NCI-H774 (cell line): ENCODE data around the gene AKAP6.

Experiments
- DNase-seq: peaks from one replicate; lab custom pipeline; 2025; lab: John Stamatoyannopoulos, UW

AKAP6 gene

GRCh38 chr14:32332415-32333316 lies 3.6 kb downstream of the AKAP6 start:
- DNase-seq: no peak

DNA sequence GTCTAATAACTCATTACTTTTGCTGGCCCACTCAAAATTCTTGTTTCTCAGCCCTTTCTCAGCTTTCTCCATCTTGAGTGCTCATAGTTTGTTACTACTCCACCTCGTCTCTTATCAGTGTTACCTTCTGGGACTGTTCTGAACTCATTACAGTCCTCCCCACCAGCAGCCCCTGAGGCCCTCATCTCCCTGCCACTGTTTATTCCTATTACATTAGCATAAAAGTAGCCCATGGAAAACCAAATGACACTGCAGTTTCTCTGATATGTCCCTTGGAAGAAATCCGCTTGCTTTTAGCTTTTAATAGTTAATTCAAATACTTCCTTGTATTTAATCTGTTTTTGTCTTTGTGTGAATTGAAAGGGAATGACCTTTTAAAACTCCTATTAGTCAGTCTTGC lies 7.6 kb downstream of the AKAP6 start:
- DNase-seq: no peak

GRCh38 chr14:32337759-32338158 lies 8.7 kb downstream of the AKAP6 start:
- DNase-seq: no peak

DNA sequence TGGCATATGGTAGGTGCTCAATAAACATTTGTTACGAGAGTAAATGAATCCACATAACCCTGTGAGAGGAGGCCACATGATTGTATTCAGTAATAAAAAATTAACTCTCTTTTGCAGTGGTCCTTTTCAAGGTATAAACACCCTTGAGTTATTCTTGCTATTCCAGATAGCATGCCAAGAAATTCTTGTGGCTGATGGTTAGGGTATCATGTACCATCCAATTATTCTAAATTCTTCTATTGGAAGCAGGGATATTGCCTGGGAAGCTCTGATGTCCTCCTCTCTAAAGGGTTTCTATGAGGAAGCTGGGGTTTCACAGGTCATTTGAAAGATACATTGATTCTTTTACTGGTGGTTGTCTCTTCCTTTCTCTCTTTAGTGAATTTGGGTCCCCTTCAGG lies 10.1 kb downstream of the AKAP6 start:
- DNase-seq: no peak

DNA sequence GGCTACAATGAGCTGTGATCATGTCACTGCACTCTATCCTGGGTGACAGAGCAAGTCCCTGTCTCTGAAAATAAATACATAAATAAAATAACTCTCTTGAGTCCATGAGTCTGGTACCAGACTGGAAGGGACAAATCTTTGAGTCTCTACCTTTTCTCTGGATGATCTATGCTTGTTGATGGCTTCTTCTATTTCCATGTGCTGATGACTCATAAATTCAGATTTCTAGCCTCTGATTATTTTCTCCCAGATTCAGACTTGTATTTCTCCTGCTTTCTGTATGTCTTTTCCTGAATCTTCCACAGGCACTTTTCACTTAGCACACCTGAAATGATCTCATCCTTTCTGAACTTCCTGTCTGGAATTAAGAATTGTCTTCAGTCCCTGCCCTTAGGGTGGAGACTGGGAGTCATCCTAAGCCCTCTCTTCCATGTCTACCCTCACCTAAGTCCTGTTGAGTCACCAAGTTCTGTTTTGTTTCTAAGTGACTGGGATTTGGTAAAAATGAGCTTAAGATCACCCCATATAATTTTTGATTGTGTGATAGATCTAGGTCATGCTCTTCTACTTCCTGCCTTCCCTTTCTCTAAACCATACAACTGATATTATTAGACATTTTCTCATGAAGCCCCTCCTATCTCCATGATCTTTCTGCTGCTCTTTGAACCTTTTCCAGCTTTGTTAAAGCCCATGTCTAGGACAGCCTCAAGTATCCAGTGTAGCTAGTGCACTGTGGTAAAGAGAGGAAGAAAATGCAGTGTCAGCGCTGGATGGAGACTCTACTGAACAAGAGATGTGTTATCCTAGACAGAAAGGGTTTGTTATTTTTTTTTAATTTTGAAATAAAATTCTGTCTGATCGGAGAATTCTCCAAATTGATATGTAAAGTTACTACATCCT lies 13.1 kb downstream of the AKAP6 start:
- DNase-seq: no peak

DNA sequence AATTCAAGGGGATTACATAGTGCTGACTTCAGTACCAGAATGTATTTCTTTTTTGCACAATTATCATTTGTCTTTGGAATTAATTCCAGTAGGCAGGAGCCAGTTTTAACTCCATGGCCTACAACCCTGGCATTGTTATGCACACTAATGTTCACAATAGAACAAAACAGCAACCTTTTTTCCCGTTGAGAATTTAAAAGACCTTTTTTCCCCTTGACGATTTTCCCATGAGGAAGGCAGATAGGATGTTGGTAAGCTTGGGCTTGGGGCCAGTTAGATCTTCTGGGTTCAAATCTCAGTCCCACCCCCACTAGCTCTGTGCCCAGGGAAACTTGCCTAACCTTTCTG lies 13.7 kb downstream of the AKAP6 start:
- no peak for DNase-seq

DNA sequence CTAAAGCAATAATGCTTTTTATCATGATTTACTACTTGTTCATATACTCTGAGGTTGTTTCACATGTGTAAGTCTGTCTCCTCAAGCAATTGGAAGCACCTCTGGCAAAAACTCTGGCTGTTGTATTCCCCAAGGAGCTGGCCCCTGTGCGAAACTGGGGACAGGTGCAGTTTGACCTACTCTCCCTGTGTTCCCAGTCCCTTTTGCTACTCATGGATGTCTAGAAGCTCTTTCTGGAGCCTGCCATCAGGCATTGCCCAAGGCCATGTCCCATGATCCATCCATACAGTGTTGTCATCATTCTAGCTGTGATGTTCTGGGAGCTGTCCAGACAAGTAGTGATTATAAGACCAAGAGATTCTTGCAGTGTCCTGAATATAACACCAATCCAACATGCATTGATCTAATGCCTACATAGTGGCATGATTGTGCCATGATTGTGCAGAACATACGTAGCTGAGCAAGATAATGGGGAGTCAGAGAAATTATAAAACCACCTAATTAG lies 14.9 kb downstream of the AKAP6 start:
- DNase-seq: no peak

DNA sequence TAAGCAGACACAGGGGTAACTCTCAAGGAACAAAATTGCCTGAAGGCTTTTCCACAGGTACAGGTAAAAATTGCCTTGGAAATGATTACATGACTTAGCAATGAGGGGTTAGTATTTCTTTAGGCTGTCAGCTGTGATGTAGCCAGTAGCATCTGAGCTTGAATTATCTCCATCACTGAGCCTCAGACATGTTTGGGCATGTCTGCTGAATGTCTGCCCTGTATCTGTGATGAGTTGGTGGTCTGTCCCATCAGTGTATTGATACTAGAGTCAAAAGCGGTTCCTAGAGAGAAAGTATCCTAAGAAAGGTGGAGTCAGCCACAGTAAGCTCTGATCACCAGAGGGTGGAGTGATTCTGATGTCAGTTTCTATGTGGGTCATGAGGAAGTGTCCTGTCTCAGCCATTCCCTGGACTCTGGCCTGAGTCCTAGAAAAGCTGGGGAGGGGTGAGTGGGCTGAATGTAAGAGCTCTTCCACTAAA lies 16.3 kb downstream of the AKAP6 start:
- DNase-seq: no peak

GRCh38 chr14:32349322-32349721 lies 20.2 kb downstream of the AKAP6 start:
- no peak for DNase-seq

GRCh38 chr14:32350020-32350419 lies 20.9 kb downstream of the AKAP6 start:
- DNase-seq: no peak

GRCh38 chr14:32352631-32353030 lies 23.5 kb downstream of the AKAP6 start:
- no peak for DNase-seq

DNA sequence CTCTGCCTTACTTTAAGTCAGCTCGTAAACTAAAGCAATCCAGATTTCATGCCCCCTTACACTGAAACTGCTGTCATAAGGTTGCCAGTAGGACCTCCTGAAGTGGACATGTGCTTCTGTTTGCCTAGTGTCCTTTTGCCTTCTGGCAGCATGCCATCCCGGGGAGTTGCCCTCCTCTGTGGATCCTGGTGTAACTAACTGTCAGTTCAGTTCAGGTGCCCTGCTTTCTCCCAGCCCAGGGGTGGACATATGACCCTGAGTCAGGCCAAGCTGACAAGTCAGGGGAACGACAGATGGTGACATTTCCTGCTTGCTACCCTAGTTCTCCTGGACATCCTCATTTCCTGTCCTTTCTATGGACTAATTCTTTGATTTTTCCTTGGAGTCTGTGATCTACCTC lies 25.6 kb downstream of the AKAP6 start:
- DNase-seq: no peak

DNA sequence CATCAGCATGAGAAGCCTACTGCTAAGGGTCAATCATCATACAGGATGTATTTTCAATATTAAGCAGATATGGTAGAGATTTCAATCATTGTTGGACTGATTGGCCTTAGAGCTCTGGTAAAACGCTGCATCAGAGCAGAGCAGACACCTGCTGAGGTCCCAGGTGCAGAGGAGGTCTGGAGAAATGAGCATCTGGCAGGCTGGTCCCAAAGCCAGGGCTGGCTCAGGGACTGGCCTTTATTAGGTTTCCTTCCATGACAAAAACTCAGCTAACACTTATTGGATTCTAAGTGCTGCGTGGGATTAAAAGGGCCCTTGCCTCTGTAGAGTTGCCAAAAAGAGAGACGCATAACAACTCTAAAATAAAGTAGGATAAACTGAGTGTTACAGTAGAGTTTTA lies 29.7 kb downstream of the AKAP6 start:
- DNase-seq: no peak

DNA sequence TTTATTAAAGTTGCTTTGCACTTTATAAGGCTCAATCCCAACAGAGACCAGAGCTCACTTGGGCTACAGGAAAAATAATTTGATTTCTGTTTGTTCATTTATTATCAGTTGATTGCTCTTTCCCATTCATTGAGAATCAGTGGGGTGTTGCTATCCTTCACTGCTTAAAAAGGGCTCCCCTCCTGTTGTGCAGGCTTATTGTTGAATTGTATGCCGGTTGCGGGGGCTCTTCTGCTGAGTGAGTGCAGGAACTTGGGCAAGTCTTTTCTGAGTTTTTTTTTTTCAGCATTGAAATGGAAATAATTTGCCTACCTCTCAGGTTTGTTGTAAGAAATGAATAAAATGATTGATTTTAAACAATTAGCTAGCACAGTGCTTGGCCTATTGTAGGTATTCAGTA lies 32.6 kb downstream of the AKAP6 start:
- no peak for DNase-seq

- DNase-seq: no peak
These were observed 34.7 kb downstream of the AKAP6 start for GRCh38 chr14:32363761-32364160.

DNA sequence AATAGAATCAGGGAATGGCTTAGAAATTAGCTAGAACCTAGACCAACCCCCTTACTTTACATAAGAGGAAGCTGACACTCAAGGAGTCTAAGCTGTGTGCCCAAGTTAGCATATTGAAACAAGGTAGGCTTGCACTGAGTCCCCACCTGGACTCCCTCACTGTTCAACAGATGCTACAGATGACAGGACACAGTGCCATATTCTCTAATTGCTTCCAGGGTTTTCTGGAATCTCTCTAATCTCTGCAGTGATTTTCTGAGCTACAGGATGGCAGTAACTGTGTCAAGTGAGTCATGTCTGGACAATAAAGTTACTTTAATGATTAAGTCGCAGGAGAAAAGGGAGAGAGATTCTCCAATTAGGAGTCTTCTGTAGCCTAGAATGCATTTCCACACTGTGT lies 35.8 kb downstream of the AKAP6 start:
- no peak for DNase-seq

DNA sequence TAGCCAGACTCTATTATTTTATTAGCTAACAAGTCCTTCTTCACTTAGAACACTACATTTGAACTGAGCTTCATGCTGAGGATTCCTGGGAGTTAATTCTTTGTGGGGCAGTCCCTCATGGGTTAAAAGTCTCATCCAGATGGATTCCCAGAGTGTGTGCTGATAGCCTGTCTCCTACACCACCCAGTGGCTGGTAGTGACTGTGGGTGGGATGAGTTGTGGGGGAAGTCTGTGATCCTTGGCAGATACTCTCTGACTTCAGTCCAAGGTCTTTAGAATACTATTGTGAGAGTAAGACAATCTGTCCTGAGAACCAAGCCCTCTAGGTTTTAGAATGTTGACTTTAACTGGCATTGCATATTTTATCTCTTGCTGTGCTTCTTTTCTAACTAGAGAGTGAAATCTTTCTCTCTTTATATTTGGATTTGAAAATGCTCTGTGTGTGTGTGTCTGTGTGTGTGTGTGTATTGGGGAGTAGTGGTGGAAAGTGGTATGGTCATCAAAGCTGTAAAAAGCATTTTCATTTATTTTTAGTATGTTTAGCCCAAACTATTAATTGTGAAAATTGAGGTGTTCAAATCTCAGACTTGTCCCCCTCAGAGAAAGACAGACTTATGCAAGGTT lies 37.3 kb downstream of the AKAP6 start:
- no peak for DNase-seq

- no peak for DNase-seq
These were observed 37.9 kb downstream of the AKAP6 start for GRCh38 chr14:32366986-32367385.

GRCh38 chr14:32367516-32367915 lies 38.4 kb downstream of the AKAP6 start:
- DNase-seq: no peak

DNA sequence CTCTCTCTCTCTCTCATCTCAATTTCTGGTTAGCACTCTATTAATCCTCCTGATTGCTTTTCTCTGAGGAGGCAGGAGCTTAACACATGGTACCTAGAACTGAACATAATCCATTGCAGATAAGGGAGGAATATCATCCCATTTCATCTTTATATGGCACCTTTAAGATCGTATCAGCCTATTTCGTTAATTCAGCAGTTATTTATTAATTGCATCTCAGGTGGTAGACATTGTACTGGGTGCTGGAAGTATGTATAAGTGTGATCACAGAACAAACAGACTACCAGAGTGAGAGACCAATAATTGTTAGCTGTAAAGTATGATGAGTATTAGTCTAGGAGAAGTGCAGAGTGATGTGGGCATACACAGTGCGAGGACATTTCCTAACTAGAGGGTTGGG lies 39.0 kb downstream of the AKAP6 start:
- no peak for DNase-seq

- no peak for DNase-seq
These were observed 41.6 kb downstream of the AKAP6 start for GRCh38 chr14:32370714-32371113.

GRCh38 chr14:32372154-32372553 lies 43.1 kb downstream of the AKAP6 start:
- no peak for DNase-seq
